BE2C (cell line): ENCODE results near the gene GLG1.

Source experiments
- DNase-seq: peaks from one replicate; pipeline ENCODE4 v3.0.0-alpha.2; 2020
- H3K27me3 ChIP-seq: fragments of 250-450 bp; sonication (Bioruptor Pico); 2 replicates; pipeline ENCODE4 v1.5.1; 2020; ENCODE audit warnings: mild to moderate bottlenecking
- H3K36me3 ChIP-seq: fragments of 250-450 bp; sonication (Bioruptor Pico); 2 replicates; pipeline ENCODE4 v1.5.1; 2020; ENCODE audit warnings: mild to moderate bottlenecking
- H3K4me1 ChIP-seq: fragments of 250-450 bp; sonication (Bioruptor Pico); 2 replicates; pipeline ENCODE4 v1.5.1; 2020
- H3K4me3 ChIP-seq: 2 replicates; pipeline ENCODE4 v1.5.1; 2011; ENCODE audit warnings: low read depth, low read length
- H3K9me3 ChIP-seq: fragments of 250-450 bp; sonication (Bioruptor Pico); 2 replicates; pipeline ENCODE4 v1.5.1; 2020
- TF ChIP-seq, protein P1 (sequence below): IDR thresholded peaks from 2 replicates; pipeline ENCODE4 v1.5.1; 2012; ENCODE audit warnings: mild to moderate bottlenecking, low read depth, low read length

The GLG1 gene

DNA sequence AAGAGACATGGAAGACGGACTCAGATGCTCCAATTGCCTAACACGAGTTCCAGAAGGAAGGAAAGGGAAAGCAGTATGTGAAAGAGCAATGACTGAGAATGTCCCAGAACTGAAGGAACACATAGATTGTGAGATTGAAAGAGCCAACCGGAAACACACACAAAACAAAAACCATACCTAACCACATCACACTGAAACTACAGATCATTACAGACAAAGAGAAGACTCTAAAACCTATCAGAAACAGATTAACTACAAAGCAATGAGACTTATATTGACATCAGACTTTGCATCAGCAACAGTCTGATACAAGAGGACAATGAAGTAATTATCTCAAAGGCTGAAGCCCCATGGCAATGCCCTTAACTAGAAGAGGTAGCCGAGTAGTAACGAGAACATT, 140.0 kb downstream of the GLG1 start:
- H3K27me3 ChIP-seq: no peaks in the 10 kb centered on the region
- no peaks in the 10 kb centered on the region for H3K4me1 ChIP-seq
- no peaks in the 10 kb centered on the region for H3K9me3 ChIP-seq
- H3K4me3 ChIP-seq: no peak overlapping the region
- no peak for DNase-seq
- peaks cover 62% of the 10 kb centered on the region for H3K36me3 ChIP-seq
- TF ChIP-seq, protein P1, sequence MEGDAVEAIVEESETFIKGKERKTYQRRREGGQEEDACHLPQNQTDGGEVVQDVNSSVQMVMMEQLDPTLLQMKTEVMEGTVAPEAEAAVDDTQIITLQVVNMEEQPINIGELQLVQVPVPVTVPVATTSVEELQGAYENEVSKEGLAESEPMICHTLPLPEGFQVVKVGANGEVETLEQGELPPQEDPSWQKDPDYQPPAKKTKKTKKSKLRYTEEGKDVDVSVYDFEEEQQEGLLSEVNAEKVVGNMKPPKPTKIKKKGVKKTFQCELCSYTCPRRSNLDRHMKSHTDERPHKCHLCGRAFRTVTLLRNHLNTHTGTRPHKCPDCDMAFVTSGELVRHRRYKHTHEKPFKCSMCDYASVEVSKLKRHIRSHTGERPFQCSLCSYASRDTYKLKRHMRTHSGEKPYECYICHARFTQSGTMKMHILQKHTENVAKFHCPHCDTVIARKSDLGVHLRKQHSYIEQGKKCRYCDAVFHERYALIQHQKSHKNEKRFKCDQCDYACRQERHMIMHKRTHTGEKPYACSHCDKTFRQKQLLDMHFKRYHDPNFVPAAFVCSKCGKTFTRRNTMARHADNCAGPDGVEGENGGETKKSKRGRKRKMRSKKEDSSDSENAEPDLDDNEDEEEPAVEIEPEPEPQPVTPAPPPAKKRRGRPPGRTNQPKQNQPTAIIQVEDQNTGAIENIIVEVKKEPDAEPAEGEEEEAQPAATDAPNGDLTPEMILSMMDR: no peak

DNA sequence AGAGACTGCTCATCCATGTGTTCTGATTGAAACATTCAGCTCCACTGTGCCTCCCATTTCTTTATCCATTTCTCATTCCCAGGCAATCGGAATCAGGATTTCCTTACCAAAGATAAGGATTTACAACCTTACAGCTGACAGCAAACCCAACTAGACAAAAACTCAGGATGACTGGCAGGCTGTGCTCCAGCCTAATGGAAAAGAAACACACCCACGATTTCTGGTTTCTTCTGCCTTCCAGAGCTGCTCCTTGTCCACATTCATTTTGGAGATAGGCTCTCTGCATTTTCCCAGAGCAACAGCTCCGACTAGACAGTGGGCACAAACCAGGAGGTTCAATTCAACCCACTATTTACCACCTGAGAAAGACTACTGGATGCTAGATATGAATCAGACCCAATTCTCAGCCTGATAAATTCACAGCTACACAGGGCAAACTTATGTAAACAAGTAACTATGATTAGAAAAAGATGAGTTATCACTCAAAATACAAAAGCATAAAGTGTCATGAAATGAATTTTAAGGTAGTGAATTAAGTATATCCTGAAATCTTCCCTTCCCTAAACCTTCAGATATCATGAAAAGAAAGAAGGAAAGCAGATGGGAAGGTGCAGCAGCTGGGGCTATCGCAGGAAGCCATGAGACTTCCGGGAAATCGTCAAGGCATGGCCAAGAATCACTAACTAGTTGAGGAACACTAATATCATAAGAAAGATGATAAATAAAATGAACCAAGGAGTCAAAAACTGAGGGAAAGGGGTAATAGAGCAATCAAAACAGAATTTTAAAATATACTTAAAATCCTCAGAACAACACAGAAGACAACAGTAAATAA, 140.8 kb downstream of the GLG1 start:
- peaks cover 60% of the 10 kb centered on the region for H3K36me3 ChIP-seq
- DNase-seq: no peak
- no peak overlapping the region for H3K4me3 ChIP-seq
- H3K27me3 ChIP-seq: no peaks in the 10 kb centered on the region
- H3K9me3 ChIP-seq: no peaks in the 10 kb centered on the region
- H3K4me1 ChIP-seq: no peaks in the 10 kb centered on the region
- TF ChIP-seq, protein P1: no peak

DNA sequence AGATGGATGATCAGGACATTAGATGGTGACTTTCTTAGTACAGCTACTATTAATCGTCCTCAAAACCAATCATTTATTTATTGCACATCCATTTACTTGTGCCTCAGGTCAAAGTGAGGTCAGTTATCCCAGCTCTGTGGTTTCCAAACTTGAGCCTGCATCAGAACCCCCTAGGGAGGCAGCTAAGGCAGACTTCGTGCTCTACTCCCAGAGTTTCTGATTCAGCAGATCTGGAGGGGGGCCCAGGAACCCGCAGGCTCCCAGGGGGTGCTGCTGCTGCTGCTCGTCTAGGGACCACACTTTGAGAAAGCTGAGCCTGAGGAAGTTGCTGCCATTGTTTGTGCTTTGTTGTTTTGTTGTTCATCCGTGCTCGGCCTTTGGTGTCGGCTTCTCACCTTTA, 141.6 kb downstream of the GLG1 start:
- no peaks in the 10 kb centered on the region for H3K9me3 ChIP-seq
- DNase-seq: no peak
- H3K4me3 ChIP-seq: no peak overlapping the region
- peaks cover 60% of the 10 kb centered on the region for H3K36me3 ChIP-seq
- no peaks in the 10 kb centered on the region for H3K4me1 ChIP-seq
- H3K27me3 ChIP-seq: no peaks in the 10 kb centered on the region
- TF ChIP-seq, protein P1: no peak

DNA sequence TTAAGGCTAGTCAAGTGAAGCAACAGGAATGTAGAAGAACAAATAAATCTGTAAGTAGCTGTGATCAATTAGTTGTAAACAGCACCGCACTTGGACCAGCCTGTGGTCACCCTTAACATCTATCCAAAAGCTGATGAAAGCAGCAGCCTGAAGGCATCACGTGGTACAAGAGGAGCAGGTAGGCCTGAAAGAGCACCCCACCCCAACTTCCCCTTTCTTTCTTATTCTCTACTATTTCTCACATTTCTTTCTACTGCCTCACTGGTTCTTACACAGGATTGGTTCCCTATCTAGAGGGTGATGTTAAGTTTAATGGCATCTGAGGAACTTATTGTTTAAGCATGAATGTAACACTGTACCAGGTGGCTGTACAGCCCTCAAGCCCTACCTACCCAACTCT, 143.0 kb downstream of the GLG1 start:
- Histone ChIP-seq H3K4me3 (no peak overlapping the region), H3K4me1 (no peaks in the 10 kb centered on the region), H3K9me3 (no peaks in the 10 kb centered on the region), H3K36me3 (peaks cover 55% of the 10 kb centered on the region), H3K27me3 (no peaks in the 10 kb centered on the region)
- DNase-seq: no peak
- TF ChIP-seq, protein P1: no peak

DNA sequence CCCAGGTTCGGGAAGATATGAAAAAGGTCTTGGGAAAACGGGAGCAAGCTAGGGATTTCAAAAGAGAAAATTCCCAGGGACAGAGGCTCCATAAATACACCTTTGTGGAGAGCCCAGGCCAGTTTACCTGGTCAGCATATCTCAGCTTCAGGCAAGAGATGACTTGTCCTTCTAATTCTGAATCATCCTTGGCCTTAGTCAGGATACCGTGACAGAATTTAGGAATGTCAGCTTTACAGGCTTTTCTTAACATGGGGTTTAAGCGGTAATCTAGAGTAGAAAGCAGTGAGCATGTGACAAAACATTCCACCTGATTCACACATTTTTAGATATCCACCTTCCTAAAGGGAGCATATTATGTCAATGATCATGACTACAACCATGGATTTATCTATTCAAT, 144.6 kb downstream of the GLG1 start:
- Histone ChIP-seq H3K4me1 (no peaks in the 10 kb centered on the region), H3K4me3 (no peak overlapping the region), H3K9me3 (no peaks in the 10 kb centered on the region), H3K27me3 (no peaks in the 10 kb centered on the region), H3K36me3 (peaks cover 51% of the 10 kb centered on the region)
- DNase-seq: no peak
- TF ChIP-seq, protein P1: no peak

DNA sequence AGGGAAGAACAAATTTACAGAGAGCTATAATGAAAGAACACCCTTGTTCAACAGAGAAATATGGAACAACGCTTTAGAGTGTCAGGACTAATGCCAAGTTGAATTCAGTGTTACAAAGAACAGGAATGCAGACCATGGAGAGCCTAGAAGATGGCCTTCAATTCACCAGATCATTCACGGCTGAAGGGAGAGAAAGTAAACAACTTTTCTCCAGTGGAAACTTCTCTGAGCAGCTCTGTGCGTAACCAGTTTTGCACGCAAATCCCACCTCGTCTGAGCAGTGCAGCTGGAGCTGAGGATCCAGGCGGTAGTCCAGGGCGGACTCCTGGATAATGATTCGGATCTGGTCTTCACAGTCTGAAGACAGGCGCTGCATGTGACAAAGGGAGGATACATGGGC, 145.1 kb downstream of the GLG1 start:
- Histone ChIP-seq H3K9me3 (no peaks in the 10 kb centered on the region), H3K4me1 (no peaks in the 10 kb centered on the region), H3K36me3 (peaks cover 56% of the 10 kb centered on the region), H3K4me3 (no peak overlapping the region), H3K27me3 (no peaks in the 10 kb centered on the region)
- DNase-seq: no peak
- TF ChIP-seq, protein P1: no peak
